Measurements from ENCODE around the gene RERE.

The RERE gene

DNA sequence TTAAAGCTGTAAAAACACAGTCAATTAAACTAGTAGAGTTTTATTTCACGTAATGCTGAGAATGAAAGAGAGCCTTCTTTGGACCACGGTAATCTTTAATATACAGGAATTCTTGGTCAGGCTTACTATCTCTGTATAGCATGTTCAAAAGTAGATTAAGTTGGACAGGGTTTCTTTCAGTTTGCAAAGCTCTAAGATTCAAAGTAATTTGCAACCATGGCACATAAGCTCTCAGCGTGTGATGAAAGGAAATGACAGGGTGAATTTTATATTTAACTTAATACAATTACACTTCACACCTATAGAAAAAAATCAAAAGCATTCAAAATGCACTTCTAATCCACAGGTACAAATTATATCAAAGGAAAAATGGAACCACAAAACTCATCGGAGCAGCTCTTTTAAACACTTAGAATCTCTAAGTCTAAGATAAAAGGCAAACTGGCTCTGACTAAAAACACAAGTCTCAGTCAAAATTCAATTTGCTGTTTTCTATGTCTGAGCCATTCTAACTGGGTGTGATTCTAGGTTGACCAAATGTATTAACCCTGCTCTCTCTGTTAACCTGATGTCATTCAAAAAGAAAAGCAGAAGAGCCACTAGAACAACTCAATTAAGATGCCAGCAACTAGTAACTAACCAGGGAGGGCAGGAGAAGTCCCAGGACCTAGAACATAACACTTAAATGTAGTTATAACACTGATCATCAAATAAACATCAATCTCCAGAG lies 147.7 kb downstream of the RERE start:
- H4K20me1 ChIP-seq: peaks cover 100% of the 10 kb centered on the region

DNA sequence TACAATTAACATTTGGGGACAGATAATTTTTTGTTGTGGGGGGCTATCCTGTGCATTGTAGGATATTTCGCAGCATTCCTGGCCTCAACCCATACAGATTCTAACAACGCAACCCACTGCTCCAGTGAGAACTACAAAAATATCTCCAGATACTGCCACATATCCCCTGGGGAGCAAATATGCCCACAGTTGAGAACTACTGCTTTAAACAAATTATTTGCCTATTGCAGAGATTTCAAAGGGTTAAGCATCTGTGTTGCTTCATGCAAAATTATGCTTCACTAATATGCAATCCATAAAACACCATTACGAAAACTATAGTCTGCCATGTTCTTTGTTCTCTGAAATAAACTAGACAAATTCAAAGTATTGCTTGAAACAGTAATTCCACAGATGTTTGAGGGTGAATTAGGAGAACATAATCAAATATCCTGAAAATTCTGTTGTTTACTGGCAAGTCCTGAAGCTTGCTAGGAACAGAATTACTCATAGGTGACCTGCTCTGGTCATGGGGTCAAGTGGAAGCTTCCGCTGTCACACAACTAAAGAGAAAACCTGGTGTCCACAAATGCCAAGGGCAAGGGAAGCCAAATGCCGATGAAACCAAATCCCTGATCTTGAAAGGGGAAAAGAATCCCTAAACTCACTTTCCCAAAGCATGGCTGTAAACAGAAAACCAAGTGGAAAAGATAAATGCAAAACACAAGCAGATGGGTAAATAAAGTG lies 149.4 kb downstream of the RERE start:
- Histone ChIP-seq H3K4me3 (0 out of 2 replicates have a peak overlapping the region, but pooled peaks have one; percentile 26), H4K20me1 (peaks cover 100% of the 10 kb centered on the region), H3K4me1 (peaks cover 88% of the 10 kb centered on the region), H3K27ac (peak overlapping the region; percentile 49; the same call in 1 of the 2 replicates), H3K9me3 (no peaks in the 10 kb centered on the region), H3K27me3 (no peaks in the 10 kb centered on the region), H3K36me3 (peaks cover 21% of the 10 kb centered on the region; the same call in 1 of the 2 replicates), H3K4me2 (peak overlapping the region; percentile 86), H3K9ac (peak overlapping the region; percentile 44; the same call in 1 of the 2 replicates)
- TF ChIP-seq Cebpa-rat (IDR thresholded peaks at IDR 0.05): no peak

More for the DNA sequence above, 147.7 kb downstream of the RERE start:
- H3K4me2 ChIP-seq: peak overlapping the region; percentile 86; the same call in 1 of the 2 replicates
- no peaks in the 10 kb centered on the region for H3K9me3 ChIP-seq
- H3K4me3 ChIP-seq: no peak overlapping the region
- peaks cover 21% of the 10 kb centered on the region; the same call in 1 of the 2 replicates for H3K36me3 ChIP-seq
- H3K4me1 ChIP-seq: peaks cover 76% of the 10 kb centered on the region
- no peak for TF ChIP-seq Cebpa-rat (IDR thresholded peaks at IDR 0.05)
- no peaks in the 10 kb centered on the region for H3K27me3 ChIP-seq
- peak overlapping the region; percentile 7; the same call in 1 of the 2 replicates for H3K27ac ChIP-seq
- H3K9ac ChIP-seq: no peak overlapping the region

DNA sequence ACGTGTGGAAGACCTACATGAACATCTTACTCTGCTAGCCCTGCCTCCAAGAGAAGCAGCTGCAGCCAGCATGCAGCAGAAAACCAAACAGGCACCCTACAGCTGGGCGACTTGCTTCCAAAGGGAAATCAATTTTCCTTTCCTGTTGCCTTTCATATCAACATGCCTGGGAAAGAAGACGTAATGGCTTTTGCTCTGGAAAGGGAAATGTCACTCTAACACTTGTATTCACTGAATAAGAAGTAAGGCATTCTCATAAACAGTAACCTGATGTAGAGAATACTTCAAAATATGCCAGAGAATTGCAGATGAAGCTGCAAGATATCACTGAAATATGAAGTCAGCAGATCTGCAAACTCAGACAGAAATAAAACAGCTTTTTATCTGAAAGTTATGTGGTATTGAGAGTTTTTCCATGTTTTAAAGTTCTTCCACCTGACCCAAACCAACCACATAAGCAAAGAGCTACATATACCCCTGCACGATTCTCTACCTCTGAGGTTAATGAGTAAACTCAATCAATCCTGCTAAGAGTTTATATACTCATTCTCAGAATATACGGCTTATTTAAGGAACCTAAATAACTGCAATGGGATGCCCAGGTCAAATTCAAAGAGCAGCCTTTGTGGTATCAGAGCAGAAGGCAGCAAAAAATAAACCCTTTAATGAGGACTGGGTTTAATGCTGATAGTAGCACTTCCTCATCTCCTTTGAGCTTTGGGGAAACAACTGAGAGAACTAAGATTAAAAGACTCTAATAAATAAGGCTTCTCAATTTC lies 150.9 kb downstream of the RERE start:
- no peak overlapping the region for H3K4me3 ChIP-seq
- peaks cover 100% of the 10 kb centered on the region for H3K4me1 ChIP-seq
- H3K27ac ChIP-seq: no peak overlapping the region
- H4K20me1 ChIP-seq: peaks cover 100% of the 10 kb centered on the region
- no peaks in the 10 kb centered on the region for H3K9me3 ChIP-seq
- TF ChIP-seq Cebpa-rat (IDR thresholded peaks at IDR 0.05): no peak
- peaks cover 21% of the 10 kb centered on the region; the same call in 1 of the 2 replicates for H3K36me3 ChIP-seq
- H3K27me3 ChIP-seq: no peaks in the 10 kb centered on the region
- H3K4me2 ChIP-seq: peak overlapping the region; percentile 86
- no peak overlapping the region for H3K9ac ChIP-seq

DNA sequence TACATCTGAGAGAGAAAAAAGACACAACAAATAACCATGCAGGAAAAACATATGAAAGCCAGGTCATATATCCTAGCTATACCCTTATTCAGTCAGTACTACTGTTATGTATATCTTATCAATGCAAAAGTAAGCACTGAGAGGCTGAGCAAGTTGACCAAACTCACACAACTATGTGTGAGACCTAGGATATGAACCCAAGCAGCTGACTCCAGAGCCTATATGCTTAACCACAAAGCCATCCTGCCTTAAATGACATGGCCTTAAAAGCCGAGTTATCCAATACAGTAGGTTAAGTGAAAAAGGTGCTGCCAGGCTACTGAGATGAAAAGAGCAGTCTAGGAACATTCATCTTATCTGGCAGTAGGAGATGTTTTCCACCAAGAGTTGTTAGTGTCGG lies 151.6 kb downstream of the RERE start:
- H3K4me3 ChIP-seq: no peak overlapping the region
- no peak for TF ChIP-seq Cebpa-rat (IDR thresholded peaks at IDR 0.05)
- H3K9ac ChIP-seq: no peak overlapping the region
- H3K27me3 ChIP-seq: no peaks in the 10 kb centered on the region
- no peak overlapping the region for H3K27ac ChIP-seq
- peaks cover 100% of the 10 kb centered on the region for H3K4me1 ChIP-seq
- peak overlapping the region; percentile 86 for H3K4me2 ChIP-seq
- peaks cover 18% of the 10 kb centered on the region; the same call in 1 of the 2 replicates for H3K36me3 ChIP-seq
- peaks cover 100% of the 10 kb centered on the region for H4K20me1 ChIP-seq
- no peaks in the 10 kb centered on the region for H3K9me3 ChIP-seq

DNA sequence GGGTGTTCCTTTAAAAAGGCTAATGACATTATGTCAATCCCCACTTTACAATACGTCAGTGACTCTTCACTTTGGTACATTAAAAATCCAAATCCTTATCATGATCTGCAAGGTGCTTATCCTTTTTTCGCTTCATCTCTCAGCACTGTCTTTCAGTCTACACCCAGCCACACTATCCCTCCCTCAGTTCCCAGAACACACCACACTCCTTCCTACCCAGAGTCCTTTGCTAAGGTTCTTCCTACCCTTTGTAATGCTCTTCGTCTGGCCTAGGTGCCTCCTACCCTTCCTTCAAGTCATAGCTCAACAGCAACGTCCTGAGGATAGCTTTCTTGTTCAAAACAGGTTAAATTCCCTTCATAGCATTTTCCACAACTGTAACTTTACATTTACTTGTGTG lies 152.6 kb downstream of the RERE start:
- Histone ChIP-seq H3K4me2 (peak overlapping the region; percentile 86), H4K20me1 (peaks cover 100% of the 10 kb centered on the region), H3K4me1 (peaks cover 99% of the 10 kb centered on the region)

DNA sequence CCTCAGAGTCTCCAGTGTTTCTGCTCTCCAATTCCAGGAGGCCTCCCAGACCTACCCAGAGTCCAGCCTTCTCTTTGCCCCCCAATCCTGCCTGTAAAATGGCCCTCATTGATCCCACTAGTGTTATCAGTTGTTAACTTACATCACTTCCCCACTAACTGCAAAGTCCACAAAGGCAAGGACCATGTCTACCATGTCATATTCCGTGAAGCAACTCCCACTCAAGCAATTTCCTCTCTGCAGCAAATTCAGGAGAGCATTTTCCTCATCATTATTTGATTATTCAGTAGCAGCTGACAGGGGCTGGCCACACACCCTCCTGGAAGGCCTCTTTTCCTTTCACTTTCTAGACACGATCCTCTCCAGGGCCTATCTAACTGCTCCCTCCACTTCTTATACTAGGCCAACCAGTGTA lies 153.5 kb downstream of the RERE start:
- H3K27ac ChIP-seq: no peak overlapping the region
- H3K9ac ChIP-seq: no peak overlapping the region
- H3K27me3 ChIP-seq: no peaks in the 10 kb centered on the region
- H3K4me1 ChIP-seq: peaks cover 89% of the 10 kb centered on the region
- TF ChIP-seq Cebpa-rat (IDR thresholded peaks at IDR 0.05): no peak
- H3K4me3 ChIP-seq: no peak overlapping the region
- H3K4me2 ChIP-seq: peak overlapping the region; percentile 86
- H4K20me1 ChIP-seq: peaks cover 100% of the 10 kb centered on the region
- H3K9me3 ChIP-seq: no peaks in the 10 kb centered on the region
- H3K36me3 ChIP-seq: peaks cover 11% of the 10 kb centered on the region; the same call in 1 of the 2 replicates

More for the DNA sequence above, 152.6 kb downstream of the RERE start:
- Histone ChIP-seq H3K36me3 (peaks cover 11% of the 10 kb centered on the region; the same call in 1 of the 2 replicates), H3K27me3 (no peaks in the 10 kb centered on the region), H3K27ac (no peak overlapping the region), H3K9me3 (no peaks in the 10 kb centered on the region), H3K9ac (no peak overlapping the region), H3K4me3 (no peak overlapping the region)
- TF ChIP-seq Cebpa-rat (IDR thresholded peaks at IDR 0.05): no peak

DNA sequence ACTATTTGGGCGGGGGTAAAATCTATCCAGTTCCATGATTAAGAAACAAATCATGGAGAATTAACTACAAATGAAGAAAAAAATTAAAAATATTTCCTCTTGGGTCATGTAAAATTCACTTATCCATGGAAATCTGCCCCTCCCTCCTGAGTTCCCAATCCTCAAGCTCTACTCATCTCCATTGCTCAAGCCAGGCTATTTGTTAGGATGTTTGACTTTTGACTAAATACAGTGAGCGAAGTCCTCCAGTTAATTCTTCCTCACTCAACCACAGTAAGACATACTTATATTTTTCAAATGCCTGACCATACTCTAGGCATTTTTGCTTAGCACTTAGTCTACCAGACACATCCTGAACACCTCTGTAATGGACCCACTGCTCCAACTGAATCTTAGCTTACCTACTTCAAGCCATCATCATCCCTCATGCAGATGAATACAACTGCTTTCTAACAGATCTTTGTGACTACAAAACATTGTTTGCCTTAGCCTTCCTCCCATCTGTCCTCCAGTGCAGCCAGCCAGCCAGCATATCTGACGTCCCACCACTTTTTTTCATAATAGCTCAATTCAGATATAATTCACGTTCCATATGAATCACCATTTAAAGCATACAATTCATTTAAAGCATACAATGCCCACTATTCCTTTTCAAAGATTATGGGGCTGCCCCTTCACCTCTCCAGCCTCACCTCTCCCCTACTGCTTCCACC lies 154.2 kb downstream of the RERE start:
- no peak overlapping the region for H3K4me3 ChIP-seq
- H3K27me3 ChIP-seq: no peaks in the 10 kb centered on the region
- peak overlapping the region; percentile 86 for H3K4me2 ChIP-seq
- no peak for TF ChIP-seq Cebpa-rat (IDR thresholded peaks at IDR 0.05)
- peaks cover 11% of the 10 kb centered on the region; the same call in 1 of the 2 replicates for H3K36me3 ChIP-seq
- peaks cover 100% of the 10 kb centered on the region for H4K20me1 ChIP-seq
- peaks cover 82% of the 10 kb centered on the region for H3K4me1 ChIP-seq
- H3K9ac ChIP-seq: no peak overlapping the region
- H3K27ac ChIP-seq: no peak overlapping the region
- H3K9me3 ChIP-seq: no peaks in the 10 kb centered on the region

DNA sequence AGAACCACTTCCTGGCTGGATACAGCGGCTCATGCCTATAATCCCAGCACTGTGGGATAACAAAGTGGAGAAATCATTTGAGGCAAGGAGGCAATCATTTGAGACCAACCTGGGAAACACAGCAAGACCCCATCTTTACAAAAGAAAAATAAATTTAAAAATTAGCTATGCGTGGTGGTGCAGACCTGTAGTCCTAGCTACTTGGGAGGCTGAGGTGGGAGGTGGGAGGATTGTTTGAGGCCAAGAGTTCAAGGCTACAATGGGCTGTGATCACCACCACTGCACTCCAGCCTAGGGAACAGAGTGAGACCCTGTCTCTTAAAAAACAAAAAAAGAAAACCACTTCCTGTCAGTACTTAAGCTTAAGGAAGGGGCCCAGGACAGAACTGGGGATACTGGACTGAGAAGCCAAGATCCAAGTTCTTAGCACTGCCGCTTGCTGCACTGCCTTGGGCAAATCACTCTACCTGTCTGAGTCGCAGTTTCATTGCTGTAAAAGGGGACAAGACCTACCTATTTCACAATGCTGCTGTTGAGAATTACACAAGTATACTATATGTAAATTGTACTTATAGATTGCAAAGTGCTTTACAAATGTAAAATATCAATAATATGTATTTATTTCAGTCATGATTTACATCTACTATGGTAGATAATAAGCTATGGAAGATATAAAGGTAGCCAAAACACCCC lies 154.9 kb downstream of the RERE start:
- Histone ChIP-seq H4K20me1 (peaks cover 100% of the 10 kb centered on the region), H3K9me3 (no peaks in the 10 kb centered on the region), H3K36me3 (peaks cover 15% of the 10 kb centered on the region; the same call in 1 of the 2 replicates), H3K4me3 (no peak overlapping the region), H3K27me3 (no peaks in the 10 kb centered on the region), H3K27ac (no peak overlapping the region), H3K4me2 (peak overlapping the region; percentile 86), H3K4me1 (peaks cover 75% of the 10 kb centered on the region), H3K9ac (no peak overlapping the region)
- TF ChIP-seq Cebpa-rat (IDR thresholded peaks at IDR 0.05): no peak
